Urinary bladder (tissue), 4 donors: Measurements from ENCODE around the gene MSX1. TPM values are rescaled to one million over a fixed set of nuclear protein-coding genes. Genes with fewer than 3 reads are reported as not detected.

Source experiments
- DNase-seq: peaks from one replicate; pipeline ENCODE4 v3.0.0-alpha.2; 2015; ENCODE audit errors: extremely low spot score
- H3K27ac ChIP-seq: one replicate; pipeline ENCODE4 v1.5.1; 2013; ENCODE audit warnings: low read depth, mild to moderate bottlenecking, moderate library complexity
- H3K36me3 ChIP-seq: one replicate; pipeline ENCODE4 v1.6.1; 2013; ENCODE audit warnings: mild to moderate bottlenecking, moderate library complexity; ENCODE audit not compliant: insufficient read depth
- H3K4me1 ChIP-seq: one replicate; pipeline ENCODE4 v1.6.1; 2013; ENCODE audit warnings: mild to moderate bottlenecking, moderate library complexity; ENCODE audit not compliant: insufficient read depth
- H3K4me3 ChIP-seq: one replicate; pipeline ENCODE4 v1.5.1; 2013; ENCODE audit warnings: low read depth, low read length
- WGBS: extraction: QIAGEN DNeasy Blood & Tissue Kit; methylation state at CpG from one replicate; pipeline ENCODE4 v1.1.7; 2013; 5-methylcytosine and 5-hydroxymethylcytosine counted together
- polyA plus RNA-seq: library from polyadenylated mRNA; stranded (reverse); fragments of 200-250 nt; gene quantifications from one replicate; pipeline ENCODE4 v1.2.3, GENCODE V29; 2013
- total RNA-seq: library from RNA; depleted of rRNA; stranded (reverse); fragments of >200 nt; gene quantifications from one replicate; pipeline ENCODE4 v1.2.3, GENCODE V29; 2014
- donor health status: healthy with polysubstance abuse.
- donor health status: healthy.

MSX1 gene
- total and polyA plus RNA-seq, 2 donors, result 4.7 to 15.2 TPM

DNA sequence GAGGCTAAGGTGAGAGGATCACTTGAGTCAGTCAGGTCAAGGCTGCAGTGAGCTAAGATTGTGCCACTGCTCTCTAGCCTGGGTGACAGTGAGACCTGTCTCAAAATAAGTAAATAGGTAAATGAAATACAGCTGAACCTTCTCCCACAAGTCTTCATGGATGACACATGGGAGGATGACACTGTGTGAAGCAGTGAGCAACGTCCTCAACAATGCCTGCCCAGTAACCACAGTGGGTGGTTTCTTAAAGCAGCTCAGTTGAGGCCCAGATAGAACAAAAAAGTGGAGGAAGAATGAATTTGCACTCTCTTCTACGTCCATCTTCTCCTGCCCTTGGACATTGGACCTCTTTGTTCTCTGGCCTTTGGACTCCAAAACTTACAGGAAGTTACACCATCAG, 52.7 kb downstream of the MSX1 start:
- Histone ChIP-seq H3K27ac (no peak overlapping the region), H3K36me3 (no peaks in the 10 kb centered on the region), H3K4me1 (no peaks in the 10 kb centered on the region), H3K4me3 (no peak overlapping the region)
- WGBS, result 66% methylated on average over 2 of the region's 2 CpGs
- DNase-seq, result no peak

DNA sequence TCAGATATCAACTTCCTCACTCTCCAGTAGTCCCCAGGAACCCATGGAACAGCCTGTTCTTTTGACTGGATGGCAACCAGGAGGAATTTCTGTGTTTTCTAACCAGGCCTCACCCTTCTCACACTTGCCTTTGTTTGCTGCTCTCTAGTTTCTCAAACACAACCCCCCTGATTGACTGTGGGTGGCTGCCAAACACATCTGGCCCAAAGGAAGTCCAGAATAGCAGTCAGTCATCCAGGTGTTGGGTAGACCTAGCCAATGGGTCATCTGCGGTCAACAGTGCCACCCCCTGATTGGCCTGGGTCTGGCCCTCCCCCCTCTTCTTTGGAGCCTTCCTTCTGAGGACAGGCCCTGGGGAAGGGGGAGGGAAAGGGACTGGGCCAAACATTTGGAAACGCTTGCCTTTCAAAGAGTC, 53.7 kb downstream of the MSX1 start:
- no peak overlapping the region for H3K4me3 ChIP-seq
- WGBS, result 82% methylated on average over 2 of the region's 2 CpGs
- H3K27ac ChIP-seq, result no peak overlapping the region
- no peaks in the 10 kb centered on the region for H3K36me3 ChIP-seq
- no peaks in the 10 kb centered on the region for H3K4me1 ChIP-seq
- DNase-seq, result no peak

Other genes with a start within 250 kb of the MSX1 start
- gene CYTL1, start 159.8 kb downstream of the MSX1 start, total RNA-seq, result 24.2 TPM
- 10.1 TPM for gene CYTL1, start 159.8 kb downstream of the MSX1 start, polyA plus RNA-seq
- gene STK32B, start 191.8 kb downstream of the MSX1 start, total RNA-seq, result 12.1 TPM
- gene STK32B, start 191.8 kb downstream of the MSX1 start, polyA plus RNA-seq, result 2.1 TPM